C4-2B (cell line): ENCODE results near the gene GABRG3.

ENCODE experiments used
- CTCF ChIP-seq: fragments of 450-650 bp; conservative IDR thresholded peaks from 2 replicates; pipeline ENCODE4 v1.5.1; 2017; ENCODE audit warnings: mild to moderate bottlenecking
- ZFX ChIP-seq: fragments of 450-650 bp; IDR thresholded peaks from 2 replicates; pipeline ENCODE4 v1.6.1; 2017

- TF ChIP-seq CTCF = no peak
- TF ChIP-seq ZFX = no peak
These were observed 116.9 kb downstream of the GABRG3 start for GRCh38 chr15:27087651-27088583.
